Measurements from ENCODE around the gene SLC6A8.
"Not testable (repeated sequence)": the region's sequence is repeated elsewhere in the genome, so short reads cannot be mapped to it uniquely, and the experiment has no call there.

SLC6A8 gene

DNA sequence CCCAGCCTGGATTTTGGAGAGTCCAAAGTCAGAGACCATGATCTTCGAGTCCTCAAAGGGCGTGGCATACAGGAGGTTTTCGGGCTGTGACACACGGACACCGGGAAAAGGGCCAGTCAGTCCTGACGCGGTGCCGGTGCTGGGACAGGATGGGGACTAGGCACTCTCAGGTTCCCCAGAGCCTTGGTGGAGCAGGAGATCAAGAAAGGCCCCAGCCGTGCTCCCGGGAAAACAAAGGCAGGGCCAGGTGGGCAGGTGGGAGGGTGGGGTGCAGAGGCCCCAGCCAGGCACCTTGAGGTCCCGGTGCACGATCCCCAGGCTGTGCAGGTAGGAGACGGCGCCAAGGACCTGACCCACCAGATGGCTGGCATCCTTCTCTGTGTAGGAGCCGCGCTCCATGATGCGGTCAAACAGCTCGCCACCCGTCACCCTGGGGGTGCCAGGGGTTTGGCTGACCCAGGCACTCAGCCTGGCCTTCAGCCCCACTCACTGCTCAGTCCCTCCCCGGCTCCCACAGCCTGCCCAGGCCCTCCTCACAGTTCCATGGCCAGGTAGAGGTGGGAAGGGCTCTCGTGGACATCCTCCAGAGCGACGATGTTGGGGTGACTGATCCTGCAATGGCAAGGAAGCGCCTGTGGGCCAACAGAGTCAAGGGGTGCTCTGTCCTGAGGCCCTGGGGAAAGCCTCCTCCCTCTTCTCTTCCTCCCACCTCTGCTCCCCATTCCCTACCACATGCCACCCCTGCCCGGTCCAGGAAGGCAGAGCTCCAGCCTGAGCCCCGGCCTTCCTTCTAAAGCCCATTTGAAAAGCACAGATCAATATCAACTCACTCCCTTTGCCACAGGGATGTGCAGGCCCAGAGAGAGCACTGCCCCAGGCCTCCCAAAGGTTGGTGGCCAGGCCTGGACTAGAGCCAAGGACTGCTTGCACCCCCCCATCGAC is 15.9 kb upstream of the SLC6A8 start:
- in situ Hi-C loops (cut with MboI; ENCODE audit: low sequenced_read_pairs): no loop called here

GRCh38 chrX:153672531-153673427 is 14.9 kb upstream of the SLC6A8 start:
- in situ Hi-C loops (cut with MboI; ENCODE audit: low sequenced_read_pairs): no loop called here

GRCh38 chrX:153673428-153674218 is 14.1 kb upstream of the SLC6A8 start, which contains the start of gene PNCK:
PNCK (minus strand) TSS chrX:153673813; CDS start chrX:153673076, 737 bp downstream.
- in situ Hi-C loops (cut with MboI; ENCODE audit: low sequenced_read_pairs): no loop called here

DNA sequence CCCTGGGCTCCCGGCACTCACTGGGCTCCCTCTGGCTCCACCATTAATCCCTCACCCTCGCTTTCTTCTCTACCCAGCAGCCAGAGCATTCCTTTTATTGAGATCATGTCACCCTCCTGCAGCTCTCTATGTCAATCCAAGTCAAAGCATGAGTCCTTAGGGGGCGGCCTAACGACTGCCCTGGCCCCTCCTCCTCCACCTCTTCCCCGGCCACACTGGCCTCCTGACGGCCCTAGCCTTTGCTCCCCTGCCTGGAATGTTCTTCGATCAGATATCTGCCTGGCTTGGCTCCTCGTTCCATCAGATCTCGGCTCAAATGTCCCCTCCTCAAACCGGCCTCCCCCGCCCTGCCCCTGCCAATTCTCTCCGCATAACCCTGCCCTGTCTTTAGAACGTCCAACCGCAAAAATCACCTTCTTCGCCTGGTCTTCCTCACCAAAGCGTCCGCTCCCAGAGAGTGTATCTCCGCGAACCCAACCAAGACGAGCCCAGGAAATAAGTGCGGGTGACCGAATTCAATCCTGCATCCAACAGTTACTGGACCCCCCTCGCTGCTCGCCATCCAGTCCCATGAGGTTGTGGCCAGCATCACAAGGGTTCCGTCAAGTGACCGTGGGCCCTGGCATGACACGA is 13.4 kb upstream of the SLC6A8 start:
- in situ Hi-C loops (cut with MboI; ENCODE audit: low sequenced_read_pairs): no loop called here

- in situ Hi-C loops (cut with MboI; ENCODE audit: low sequenced_read_pairs): no loop called here
Observed at GRCh38 chrX:153681175-153681574, 6.6 kb upstream of the SLC6A8 start.

GRCh38 chrX:153683486-153683885 is 4.2 kb upstream of the SLC6A8 start:
- in situ Hi-C loops (cut with MboI; ENCODE audit: low sequenced_read_pairs): not testable (repeated sequence)

DNA sequence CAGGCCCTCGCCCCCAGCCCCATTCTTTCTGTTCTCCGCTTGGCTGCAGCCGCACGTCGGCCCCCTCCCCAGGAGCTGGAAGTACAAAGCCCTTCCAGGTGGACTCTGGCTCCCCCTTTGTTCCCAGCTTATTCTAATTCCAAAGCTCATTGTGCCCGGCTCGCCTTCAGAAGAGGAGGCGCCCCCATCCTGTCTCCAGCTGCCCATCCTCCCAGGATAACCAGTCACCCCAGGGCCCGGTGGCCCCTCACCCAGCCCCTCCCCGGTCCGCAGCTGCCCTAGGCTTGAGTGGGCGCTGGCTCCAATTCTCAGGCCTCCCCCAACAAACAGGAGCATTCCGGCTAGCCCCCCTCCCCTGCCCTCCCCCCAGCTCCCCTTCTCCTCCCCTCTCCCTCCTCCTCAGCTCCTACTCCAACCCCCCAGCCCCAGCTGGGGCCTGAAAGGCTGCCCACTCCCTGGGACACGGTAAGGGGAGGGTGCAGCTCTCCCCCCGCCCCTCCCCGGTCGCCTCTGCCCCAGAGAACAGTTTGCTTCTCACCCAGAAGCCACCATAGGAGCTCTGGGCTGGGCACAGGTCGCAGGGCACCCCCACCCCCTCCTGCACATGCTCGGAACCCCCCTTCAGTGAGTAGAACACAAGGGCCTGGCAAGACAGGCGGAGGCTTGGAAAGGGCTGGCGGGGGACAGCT is 3.1 kb upstream of the SLC6A8 start:
- in situ Hi-C loops (cut with MboI; ENCODE audit: low sequenced_read_pairs): no loop called here

DNA sequence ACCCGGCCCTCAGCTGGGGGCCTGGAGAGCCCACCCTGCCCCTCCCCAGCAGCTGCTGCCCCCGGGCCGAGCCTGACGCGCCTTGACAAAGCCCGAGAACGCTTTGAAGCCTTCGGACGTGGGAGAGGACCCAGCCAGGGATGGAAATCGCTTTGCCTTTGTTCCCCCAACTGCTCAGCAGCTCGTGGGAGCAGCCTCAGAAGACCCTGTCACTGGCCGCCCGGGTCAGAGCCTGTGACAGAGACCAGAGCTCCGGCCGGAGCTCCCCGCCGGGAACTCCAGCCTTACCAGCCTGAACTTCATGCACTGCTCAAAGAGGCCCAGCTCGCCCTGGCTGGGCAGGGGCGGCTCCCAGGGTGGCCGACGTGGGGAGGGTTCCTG is 2.6 kb upstream of the SLC6A8 start:
- in situ Hi-C loops (cut with MboI; ENCODE audit: low sequenced_read_pairs): no loop called here

DNA sequence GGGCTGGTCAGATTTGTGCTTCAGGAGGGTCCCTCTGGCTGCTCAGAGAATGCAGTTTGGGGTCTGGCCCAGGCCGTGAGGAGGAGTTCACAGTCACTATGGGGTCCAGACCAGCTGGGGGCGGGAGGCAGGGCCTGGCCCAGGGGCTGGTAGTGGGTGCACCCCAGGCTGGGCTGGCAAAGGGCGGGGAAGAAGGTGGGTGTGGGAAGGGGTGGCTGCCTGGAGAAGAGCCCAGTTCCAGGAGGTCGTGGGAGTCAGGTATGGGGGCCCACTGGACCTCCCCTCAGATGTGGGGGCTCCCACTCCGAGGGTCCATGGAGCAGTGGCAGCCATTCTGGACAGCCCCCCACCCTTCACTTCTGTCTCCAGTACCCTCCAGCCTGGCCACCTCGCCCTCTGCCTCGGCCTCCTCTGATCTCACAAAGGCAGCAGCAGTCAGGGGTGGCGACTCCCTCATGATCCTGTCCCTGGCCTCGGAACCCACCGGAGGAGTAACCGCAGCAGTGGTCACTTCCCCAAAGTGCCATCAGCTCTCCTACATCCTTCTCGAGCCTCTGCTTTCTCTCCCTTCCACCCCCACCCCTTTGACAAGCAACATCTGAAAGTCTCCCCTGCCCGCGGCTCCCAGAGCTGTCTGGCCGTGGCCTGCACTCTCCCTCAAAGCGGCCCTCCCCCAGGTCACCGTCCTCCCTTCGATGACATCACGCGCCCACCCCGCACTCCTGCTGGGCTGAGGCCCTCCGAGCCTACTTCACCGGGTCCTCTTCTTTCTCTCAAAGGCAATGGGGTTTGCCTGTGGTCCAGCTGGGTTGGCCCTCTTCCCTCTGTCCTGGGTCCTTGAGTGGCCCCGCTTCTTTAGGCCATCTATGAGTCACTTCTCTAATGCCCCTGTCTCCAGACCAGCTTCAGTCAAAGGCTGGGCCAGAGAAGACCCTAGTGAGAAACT is 1.7 kb upstream of the SLC6A8 start:
- in situ Hi-C loops (cut with MboI; ENCODE audit: low sequenced_read_pairs): no loop called here

DNA sequence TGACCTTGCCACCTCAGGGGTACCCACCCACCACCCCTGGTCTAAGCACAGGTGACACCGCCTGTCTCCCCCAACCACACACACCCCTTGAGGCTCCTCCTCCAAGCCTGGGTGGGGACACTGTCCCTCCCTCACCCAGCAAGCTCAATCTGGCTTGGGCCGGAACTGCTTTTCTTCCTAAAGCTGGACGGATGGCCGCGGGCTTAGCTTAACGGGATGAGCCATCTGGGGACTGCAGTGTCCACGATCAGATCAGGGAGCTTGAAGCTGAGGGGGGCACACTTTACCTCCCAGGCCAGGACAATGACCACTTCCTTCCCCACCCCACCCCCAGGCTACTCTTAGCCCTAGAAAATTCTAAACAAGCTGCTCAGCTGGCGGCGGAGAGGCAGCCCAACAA is 1.0 kb upstream of the SLC6A8 start:
- in situ Hi-C loops (cut with MboI; ENCODE audit: low sequenced_read_pairs): no loop called here

DNA sequence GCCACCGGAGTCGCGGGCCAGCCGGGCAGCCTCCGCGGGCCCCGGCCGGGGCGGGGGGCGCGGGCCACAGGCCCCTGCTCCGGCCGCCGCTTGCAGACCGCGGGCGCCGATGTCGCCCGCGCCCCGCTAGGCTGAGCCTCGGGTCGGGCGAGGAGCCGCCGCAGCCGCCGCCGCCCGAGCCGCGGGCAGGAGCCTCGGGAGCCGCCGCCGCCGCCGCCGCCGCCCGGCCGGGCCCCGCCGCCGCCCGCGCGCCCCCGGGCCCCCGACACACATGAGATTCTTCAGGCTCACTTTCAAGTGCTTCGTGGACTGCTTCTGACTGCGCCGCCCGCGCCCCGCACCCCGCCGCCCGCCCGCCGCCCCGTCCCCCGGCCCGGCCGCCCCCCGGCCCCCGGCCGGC is 345 bp downstream of the SLC6A8 start:
- in situ Hi-C loops (cut with MboI; ENCODE audit: low sequenced_read_pairs): no loop called here

DNA sequence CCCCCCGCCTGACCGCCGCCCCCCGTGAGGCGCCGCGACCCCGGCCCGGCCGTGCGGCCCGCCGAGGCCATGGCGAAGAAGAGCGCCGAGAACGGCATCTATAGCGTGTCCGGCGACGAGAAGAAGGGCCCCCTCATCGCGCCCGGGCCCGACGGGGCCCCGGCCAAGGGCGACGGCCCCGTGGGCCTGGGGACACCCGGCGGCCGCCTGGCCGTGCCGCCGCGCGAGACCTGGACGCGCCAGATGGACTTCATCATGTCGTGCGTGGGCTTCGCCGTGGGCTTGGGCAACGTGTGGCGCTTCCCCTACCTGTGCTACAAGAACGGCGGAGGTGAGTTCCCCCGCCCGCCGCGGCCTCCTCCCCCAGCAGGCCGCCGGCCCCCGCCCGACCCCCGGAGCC is 780 bp downstream of the SLC6A8 start:
- in situ Hi-C loops (cut with MboI; ENCODE audit: low sequenced_read_pairs): no loop called here

- in situ Hi-C loops (cut with MboI; ENCODE audit: low sequenced_read_pairs): no loop called here
Observed at GRCh38 chrX:153688911-153689590, 1.3 kb downstream of the SLC6A8 start.

DNA sequence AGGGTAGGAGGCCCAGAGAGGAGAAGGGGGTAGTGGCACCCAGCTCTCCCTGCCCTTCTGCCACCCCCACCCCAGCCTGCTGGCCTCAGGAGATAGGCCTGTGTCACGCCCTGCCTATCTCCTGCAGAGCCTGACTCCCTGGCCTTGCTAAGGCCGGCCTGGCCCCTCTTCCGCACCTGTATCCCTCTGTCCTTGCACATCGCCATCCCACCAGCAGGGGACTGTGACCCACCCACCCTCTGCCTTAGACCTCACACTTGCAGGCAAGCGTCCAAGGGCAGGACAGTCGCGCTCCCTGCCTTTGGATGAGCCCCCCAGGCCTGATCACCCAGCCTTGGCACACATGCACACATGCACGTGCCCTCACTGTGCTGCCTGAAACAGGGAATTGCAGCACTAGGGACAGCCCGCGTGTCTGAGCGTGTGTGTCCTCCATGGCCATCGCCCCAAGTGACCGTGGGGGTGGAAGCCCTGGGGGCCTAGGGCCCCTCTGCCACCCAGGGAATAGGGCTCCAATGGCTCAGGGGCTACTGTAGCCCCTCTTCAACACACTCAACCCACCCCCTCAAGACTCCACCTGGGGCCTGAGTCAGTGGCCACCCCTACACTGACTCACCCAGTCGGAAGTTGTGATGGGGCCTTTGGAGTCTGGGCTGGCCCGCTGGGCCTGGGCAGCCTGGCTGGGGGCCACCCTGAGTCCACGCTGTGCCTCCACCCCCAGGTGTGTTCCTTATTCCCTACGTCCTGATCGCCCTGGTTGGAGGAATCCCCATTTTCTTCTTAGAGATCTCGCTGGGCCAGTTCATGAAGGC is 2.1 kb downstream of the SLC6A8 start:
- in situ Hi-C loops (cut with MboI; ENCODE audit: low sequenced_read_pairs): no loop called here

DNA sequence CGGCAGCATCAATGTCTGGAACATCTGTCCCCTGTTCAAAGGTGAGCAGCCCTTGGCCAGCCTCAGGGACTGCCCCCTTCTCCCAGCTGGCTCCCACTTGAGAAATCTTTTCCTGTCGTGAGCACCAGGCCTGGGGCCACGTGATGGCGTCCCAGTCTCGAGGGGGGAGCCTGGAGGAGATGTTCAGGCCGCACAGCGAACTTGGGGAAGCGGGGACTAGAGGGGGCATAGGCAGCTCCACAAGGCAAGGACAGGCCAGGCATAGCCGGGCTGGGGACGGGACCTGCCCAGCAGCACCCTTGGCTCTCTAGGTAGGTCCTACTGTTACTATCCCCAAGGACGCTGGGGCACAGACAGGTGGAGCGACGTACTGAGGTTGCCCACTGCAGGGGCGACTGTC is 2.7 kb downstream of the SLC6A8 start:
- in situ Hi-C loops (cut with MboI; ENCODE audit: low sequenced_read_pairs): no loop called here

DNA sequence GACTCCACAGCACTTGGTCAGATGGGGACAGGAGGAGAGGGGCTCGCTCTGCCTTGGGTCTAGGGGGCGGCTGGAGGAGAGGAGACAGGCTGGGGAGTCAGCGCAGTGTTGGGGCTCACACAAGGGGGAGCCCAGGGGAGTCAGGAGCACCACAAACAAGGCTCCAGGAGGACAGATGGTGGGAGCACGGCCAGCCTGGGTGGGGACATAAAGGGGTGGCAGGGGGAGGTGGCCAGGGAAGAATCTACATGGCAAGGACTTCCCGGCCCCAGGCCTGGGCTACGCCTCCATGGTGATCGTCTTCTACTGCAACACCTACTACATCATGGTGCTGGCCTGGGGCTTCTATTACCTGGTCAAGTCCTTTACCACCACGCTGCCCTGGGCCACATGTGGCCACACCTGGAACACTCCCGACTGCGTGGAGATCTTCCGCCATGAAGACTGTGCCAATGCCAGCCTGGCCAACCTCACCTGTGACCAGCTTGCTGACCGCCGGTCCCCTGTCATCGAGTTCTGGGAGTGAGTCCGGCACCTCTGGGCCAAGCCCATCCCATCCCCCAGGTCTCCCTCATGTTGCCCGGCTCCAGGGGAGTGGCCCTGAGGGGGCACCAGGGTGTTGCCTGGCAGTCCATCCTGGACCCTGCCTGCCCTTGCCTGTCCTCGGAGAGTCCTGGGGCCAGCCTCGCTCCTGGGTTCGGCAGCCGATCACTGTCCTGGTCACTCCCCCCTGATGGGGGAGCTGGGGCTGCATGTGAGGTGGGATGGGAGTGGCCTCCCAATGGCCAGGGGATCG is 3.5 kb downstream of the SLC6A8 start:
- in situ Hi-C loops (cut with MboI; ENCODE audit: low sequenced_read_pairs): not testable (repeated sequence)

GRCh38 chrX:153692003-153692402 is 4.3 kb downstream of the SLC6A8 start:
- in situ Hi-C loops (cut with MboI; ENCODE audit: low sequenced_read_pairs): no loop called here

Measured in hTERT RPE-1 (cell line).